ENCODE results near the gene EP400. TPM values are rescaled to one million over a fixed set of nuclear protein-coding genes. Genes with fewer than 3 reads are reported as not detected.

Gene EP400
- total and polyA plus RNA-seq, 9 of the 15 experiments (the other 6 are each of a cell fraction or from before 2014, with no cell fraction given): 4.5 to 58.0 (median 7.0) TPM

GRCh38 chr12:131950182-131950913, 606 bp downstream of the EP400 start (continued):
- no peak for TF ChIP-seq ARID3A (IDR thresholded peaks at IDR 0.05; ENCODE audit: borderline replicate concordance, low read depth, low read length)
- no peak for TF ChIP-seq TRIM28 (IDR thresholded peaks at IDR 0.05)
- TF ChIP-seq MTF1 (CRISPR knock-in tag; IDR thresholded peaks at IDR 0.05; ENCODE audit: borderline replicate concordance): no peak
- TF ChIP-seq, protein P1, sequence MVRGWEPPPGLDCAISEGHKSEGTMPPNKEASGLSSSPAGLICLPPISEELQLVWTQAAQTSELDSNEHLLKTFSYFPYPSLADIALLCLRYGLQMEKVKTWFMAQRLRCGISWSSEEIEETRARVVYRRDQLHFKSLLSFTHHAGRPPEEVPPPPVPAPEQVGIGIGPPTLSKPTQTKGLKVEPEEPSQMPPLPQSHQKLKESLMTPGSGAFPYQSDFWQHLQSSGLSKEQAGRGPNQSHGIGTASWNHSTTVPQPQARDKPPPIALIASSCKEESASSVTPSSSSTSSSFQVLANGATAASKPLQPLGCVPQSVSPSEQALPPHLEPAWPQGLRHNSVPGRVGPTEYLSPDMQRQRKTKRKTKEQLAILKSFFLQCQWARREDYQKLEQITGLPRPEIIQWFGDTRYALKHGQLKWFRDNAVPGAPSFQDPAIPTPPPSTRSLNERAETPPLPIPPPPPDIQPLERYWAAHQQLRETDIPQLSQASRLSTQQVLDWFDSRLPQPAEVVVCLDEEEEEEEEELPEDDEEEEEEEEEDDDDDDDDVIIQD (CRISPR knock-in tag; IDR thresholded peaks at IDR 0.05): no peak
- TF ChIP-seq DPF2 (IDR thresholded peaks at IDR 0.05): no peak
- TF ChIP-seq KAT7 (CRISPR knock-in tag; IDR thresholded peaks at IDR 0.05; ENCODE audit: borderline replicate concordance): no peak; the same call in 1 of the 2 replicates
- TF ChIP-seq PRPF4 (IDR thresholded peaks at IDR 0.05; ENCODE audit: insufficient read depth, low read depth, low read length, poor library complexity, severe bottlenecking): no peak
- no peak for TF ChIP-seq ZBTB1 (CRISPR knock-in tag; IDR thresholded peaks at IDR 0.05; ENCODE audit: borderline replicate concordance, low read depth)
- TF ChIP-seq FOXK1 (CRISPR knock-in tag; IDR thresholded peaks at IDR 0.05; ENCODE audit: borderline replicate concordance): 0 out of 2 replicates have a peak, but pooled peaks have one; percentile 53
- TF ChIP-seq, protein P2, sequence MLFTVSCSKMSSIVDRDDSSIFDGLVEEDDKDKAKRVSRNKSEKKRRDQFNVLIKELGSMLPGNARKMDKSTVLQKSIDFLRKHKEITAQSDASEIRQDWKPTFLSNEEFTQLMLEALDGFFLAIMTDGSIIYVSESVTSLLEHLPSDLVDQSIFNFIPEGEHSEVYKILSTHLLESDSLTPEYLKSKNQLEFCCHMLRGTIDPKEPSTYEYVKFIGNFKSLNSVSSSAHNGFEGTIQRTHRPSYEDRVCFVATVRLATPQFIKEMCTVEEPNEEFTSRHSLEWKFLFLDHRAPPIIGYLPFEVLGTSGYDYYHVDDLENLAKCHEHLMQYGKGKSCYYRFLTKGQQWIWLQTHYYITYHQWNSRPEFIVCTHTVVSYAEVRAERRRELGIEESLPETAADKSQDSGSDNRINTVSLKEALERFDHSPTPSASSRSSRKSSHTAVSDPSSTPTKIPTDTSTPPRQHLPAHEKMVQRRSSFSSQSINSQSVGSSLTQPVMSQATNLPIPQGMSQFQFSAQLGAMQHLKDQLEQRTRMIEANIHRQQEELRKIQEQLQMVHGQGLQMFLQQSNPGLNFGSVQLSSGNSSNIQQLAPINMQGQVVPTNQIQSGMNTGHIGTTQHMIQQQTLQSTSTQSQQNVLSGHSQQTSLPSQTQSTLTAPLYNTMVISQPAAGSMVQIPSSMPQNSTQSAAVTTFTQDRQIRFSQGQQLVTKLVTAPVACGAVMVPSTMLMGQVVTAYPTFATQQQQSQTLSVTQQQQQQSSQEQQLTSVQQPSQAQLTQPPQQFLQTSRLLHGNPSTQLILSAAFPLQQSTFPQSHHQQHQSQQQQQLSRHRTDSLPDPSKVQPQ (CRISPR knock-in tag; IDR thresholded peaks at IDR 0.05; ENCODE audit: borderline replicate concordance): no peak
- peak; percentile 25 for TF ChIP-seq FUS (optimal IDR thresholded peaks at IDR 0.05; ENCODE audit: low read depth, low read length)
- TF ChIP-seq GABPB2 (CRISPR knock-in tag; conservative IDR thresholded peaks at IDR 0.05): no peak
- no peak for TF ChIP-seq SIX5 (IDR thresholded peaks at IDR 0.05; ENCODE audit: borderline replicate concordance in 1 of 2, insufficient read depth in 1 of 2, low read depth in 1 of 2, low read length in 2 of 2)
- TF ChIP-seq ZNF239 (CRISPR knock-in tag; IDR thresholded peaks at IDR 0.05): no peak
- no peak for TF ChIP-seq CBFA2T3 (IDR thresholded peaks at IDR 0.05)
- peak; percentile 72 for TF ChIP-seq POLR2G (IDR thresholded peaks at IDR 0.05; ENCODE audit: low read depth, low read length)
- TF ChIP-seq CREBBP (IDR thresholded peaks at IDR 0.05; ENCODE audit: low read depth, low read length): no peak
- TF ChIP-seq NFRKB (IDR thresholded peaks at IDR 0.05; ENCODE audit: low read depth): no peak
- no peak for TF ChIP-seq CBX5 (IDR thresholded peaks at IDR 0.05; ENCODE audit: borderline replicate concordance, low read depth)
- no peak for TF ChIP-seq MCM2 (IDR thresholded peaks at IDR 0.05; ENCODE audit: low read depth)
- TF ChIP-seq HDAC1 (IDR thresholded peaks at IDR 0.05): peak in 1 of 2 experiments; percentile 22; a peak in 1 of 4 replicates
- no peak for TF ChIP-seq TCF3 (CRISPR knock-in tag; IDR thresholded peaks at IDR 0.05)
- TF ChIP-seq PPARD (CRISPR knock-in tag; IDR thresholded peaks at IDR 0.05): no peak
- no peak for TF ChIP-seq RBM25 (IDR thresholded peaks at IDR 0.05; ENCODE audit: low read depth, low read length, severe bottlenecking)
